KBM-7 (cell line): ENCODE results near the gene KRTAP10-3.
"Not testable (repeated sequence)": the region's sequence is repeated elsewhere in the genome, so short reads cannot be mapped to it uniquely, and the experiment has no call there.

Experiments used
- DNase-seq: peaks from one replicate; pipeline ENCODE4 v3.0.0-alpha.2; 2015
- in situ Hi-C: fragments of 300-500 bp; cut with MboI; formaldehyde crosslinking; loops from 2 replicates; pipeline ENCODE4 v1.14.3; 2020; ENCODE audit warnings: low sequenced_read_pairs, low pct_unique_long_range_greater_than_20kb, mixed read lengths

Gene KRTAP10-3

DNA sequence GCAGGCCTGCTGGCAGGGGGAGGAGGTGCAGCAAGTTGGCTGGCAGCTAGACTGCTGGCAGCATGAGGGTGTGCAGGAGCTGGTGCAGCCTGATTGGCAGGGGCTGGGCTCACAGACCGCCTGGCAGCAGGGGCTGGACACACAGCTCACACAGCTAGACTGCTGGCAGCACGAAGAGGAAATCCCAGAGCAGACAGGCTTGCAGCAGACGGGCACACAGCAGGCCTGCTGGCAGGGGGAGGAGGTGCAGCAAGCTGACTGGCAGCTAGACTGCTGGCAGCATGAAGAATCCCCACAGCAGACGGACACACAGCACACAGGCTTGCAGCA lies 33.2 kb upstream of the KRTAP10-3 start:
- in situ Hi-C loops, DNase-seq: not testable (repeated sequence)

DNA sequence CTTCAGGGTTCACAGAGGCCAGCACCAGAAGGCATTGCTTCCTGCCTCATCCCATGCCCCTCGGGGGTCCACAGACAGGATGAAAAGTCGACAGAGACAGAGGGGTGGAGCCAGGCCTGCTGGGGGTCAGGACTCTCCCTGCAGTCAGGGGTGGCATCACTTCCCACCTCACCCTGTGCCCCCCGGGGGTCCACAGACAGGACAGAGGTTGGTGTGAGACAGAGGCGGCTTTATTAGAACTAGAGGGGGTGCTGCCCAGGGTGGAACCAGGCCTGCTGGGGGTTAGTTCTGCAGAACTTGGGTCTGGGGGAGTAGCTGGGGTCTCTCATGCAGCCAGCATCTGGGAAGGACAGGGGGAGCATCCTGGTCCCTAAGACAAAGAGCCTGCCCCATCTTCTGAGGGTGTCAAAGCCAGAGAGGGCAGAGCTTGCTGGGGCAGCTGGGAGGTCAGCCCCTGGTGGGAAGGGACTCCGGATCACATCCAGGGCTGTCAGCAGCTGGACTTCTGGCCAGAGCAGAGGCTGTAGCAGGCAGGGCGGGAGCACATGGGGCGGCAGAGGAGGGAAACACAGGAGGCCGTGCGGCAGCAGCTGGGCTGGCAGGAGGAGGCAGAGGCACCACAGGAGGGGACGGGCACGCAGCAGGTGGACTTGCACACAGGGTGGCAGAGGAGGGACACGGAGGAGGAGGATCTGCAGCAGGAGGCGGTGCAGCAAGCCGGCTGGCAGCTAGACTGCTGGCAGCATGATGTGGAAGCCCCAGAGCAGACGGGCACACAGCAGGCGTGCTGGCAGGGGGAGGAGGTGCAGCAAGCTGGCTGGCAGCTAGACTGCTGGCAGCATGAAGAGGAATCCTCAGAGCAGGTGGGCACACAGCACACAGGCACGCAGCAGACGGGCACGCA lies 32.6 kb upstream of the KRTAP10-3 start:
- in situ Hi-C loops, DNase-seq: not testable (repeated sequence)

DNA sequence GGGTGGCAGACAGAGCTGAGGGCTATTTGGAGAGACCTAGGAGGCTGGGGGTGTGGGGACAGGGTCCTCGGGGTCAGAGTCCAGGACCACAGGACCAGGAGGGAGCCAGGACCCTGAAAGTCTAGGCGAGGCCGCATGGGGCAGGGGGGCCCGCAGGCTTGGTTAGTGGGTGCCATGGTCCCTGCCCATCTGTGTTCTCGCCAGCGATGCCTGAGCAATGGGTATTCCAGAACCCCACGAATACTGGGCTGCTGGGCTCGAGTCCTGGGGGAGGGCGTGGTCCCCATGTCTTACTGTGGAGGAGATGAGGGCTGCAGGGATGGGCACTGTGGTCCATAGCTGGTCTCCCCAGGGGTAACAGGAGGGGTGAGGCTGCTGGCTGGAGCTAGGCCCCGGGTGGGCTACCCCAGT lies 31.7 kb upstream of the KRTAP10-3 start:
- in situ Hi-C loops = no loop called here
- DNase-seq = no peak

DNA sequence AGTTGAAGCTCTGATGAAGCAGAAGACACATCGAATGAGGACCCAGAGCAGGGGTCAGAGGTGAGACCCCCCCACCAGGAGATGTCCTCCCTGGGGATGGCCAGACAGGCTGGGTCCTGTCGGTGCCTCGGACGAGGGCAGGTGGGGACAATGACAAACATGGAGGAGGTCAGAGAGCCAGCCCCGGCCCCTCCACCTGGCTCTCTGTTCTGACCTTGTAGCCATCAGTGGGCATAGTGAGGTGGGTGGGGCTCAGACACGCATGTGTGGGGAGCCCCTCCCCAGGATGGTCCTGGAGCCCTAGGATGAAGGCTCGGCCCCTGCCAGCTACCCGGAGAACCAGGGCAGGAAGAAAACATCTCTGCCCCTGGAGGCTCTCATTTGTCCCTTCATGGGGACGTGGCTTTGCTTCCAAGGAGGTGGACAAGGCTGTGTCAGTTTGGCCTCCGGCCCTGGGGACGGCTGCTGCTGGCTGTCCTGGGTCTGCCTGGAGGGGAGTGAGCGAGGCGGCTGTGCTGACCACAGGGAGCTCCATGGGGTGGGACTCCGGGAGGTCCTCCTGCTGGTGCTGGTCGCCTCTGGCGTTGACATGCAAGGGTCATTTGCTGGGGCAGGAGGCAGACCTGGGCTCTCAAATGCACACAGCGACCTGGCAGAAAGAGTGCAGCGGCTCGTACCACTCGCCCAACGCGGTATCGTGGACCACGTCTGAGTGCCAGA lies 31.2 kb upstream of the KRTAP10-3 start:
- in situ Hi-C loops = no loop called here

DNA sequence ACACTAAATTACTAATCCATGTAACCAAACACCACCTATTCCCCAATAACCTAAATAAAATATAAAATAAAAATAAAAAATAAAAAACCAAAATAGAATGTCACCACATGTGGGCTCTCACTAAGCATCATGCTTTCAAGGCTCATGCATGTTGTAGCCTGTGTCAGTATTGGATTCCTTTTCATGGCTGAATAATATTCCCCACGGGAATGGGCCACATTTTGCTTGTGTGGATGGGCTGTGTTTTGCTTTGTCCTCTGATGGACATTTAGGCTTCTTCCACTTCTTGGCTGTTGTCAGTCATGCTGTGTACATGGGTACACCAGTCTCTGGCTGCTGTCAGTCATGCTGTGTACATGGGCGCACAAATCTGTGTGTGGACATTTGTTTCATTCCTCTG lies 30.5 kb upstream of the KRTAP10-3 start:
- in situ Hi-C loops = no loop called here
- DNase-seq = no peak

More for the DNA sequence above, 31.2 kb upstream of the KRTAP10-3 start:
- DNase-seq = no peak

DNA sequence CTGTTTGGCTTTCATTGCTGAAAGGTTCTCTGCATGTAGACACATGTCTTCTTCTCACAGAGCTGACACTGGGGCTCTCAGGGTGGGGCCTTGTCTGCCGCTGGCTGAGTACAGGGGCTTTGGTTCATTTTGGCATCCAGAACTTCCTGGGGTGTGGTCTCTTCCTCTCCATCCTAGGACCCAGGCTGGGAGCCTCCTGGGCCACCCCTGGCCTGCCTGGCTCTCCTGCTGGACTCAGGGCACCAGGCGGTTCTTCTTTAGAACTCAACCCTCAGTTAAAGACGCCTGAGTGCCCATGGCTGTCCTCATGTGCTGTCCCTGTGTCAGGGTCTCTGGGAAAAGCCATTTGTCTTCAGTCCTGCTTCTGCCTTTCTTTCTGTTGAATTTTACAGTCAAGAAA lies 27.3 kb upstream of the KRTAP10-3 start:
- DNase-seq = no peak
- in situ Hi-C loops = no loop called here

DNA sequence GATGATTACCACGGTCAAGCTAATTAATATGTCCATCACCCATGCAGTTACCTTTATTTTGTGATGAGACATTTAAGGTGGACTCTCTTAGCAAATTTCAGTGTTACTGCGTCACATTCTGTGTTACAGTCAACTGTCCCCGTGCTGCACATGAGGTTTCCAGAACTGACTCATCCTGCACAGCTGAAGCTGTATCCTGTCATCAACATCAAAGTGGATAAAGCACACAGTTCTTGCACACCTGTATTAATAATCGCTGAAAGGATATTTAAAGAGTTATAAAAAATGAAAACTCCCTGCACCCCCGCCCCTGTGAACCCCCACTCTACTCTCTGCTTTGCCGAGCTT lies 25.2 kb upstream of the KRTAP10-3 start:
- in situ Hi-C loops = no loop called here
- no peak for DNase-seq

DNA sequence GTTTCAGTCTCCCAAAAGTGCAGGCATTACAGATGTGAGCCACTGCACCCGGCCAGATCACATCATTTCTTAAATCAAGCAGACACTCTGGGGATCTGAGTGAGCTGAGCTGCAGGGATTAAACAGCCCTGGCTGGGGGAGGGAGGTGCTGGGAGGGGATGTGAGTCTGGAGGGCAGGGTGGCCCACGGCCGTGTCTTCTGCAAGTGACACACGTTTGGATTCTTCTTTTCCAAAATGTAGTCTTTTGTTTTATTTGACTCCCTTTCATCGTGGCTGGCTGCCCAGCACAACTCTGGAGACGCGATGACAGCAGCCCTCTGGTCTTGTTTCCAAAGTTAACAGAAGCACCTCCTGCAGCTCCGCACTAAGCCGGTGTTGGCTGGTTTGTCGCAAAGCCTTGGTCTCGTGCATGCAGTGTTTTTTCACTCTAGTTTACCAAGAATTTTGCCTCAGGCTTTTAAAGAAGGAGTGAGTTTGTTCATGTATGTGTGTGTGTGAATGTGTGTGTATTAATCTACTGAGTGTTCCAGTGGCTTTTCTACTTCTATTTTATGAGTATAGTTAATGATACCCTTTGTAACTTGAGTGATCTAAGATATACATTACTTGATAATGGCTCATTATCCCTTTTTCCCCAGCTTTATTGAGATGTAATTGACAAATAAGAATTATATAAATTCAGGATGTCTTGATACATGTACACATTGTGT lies 24.6 kb upstream of the KRTAP10-3 start:
- in situ Hi-C loops = no loop called here
- DNase-seq = no peak

DNA sequence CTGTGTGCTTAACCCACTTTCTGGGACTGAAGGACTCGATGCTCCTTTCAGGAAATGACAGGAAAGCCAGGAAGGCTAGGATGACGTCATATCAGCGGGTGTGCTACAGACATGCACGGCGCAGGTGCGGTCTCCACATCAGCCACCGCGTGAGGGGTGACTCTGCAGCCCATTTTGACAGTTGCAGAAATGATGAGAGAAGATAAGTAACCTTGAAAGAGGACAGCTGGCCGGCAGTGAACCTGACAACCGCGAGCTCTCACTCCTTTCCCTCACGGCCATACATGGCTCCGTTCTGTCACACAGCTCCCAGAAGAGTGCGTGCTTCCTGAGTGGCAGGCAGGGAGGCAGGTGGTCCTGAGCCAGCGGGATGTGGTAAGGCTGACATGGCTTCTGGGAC lies 23.5 kb upstream of the KRTAP10-3 start:
- no peak for DNase-seq
- in situ Hi-C loops = no loop called here

DNA sequence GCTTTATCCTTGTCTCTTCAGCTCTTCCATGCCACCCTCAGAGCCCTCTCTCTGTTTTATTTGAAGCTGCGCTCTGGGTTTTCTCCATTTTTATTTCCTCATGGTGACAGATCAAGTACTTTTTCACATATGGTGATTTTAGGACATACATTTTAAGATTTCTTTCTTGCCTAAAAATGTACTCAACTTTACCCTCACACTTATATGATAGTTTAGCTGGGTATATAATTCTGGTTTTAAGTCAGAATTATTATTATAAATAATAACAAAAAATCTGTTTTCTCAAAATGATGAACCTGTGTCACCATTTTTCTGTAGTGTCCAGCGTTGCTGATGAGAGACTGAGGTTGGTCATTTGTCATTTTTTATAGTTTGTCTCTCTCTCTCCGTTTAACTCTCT lies 22.6 kb upstream of the KRTAP10-3 start:
- DNase-seq = no peak
- in situ Hi-C loops = no loop called here

DNA sequence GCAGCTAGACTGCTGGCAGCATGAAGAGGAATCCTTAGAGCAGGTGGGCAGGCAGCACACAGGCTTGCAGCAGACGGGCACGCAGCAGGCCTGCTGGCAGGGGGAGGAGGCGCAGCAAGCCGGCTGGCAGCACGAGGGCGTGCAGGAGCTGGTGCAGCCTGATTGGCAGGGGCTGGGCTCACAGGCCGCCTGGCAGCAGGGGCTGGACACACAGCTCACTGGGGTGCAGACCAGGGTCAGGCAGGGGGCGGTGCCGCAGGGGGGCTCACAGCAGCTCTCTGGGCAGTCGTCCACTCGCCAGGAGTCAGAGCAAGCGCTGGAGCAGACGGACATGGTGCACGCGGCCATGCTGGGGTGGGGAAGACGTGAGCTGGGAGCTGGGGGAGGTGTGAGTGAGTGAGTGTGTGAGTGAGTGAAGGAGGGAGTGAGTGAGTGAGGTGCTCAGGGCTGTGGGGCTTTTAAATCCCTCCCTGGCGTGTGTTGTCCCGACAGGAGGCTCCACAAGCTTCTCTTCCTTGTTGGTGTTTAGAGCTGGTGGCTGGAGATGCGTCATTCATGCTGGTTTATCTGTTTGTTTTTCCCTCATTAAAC lies 21.7 kb upstream of the KRTAP10-3 start, which contains the start of gene KRTAP10-5:
Gene KRTAP10-5 (minus strand): TSS at position 374 of the 591 bp plus-strand sequence. CDS start 26 bp downstream, at position 348.
- in situ Hi-C loops, DNase-seq: not testable (repeated sequence)

DNA sequence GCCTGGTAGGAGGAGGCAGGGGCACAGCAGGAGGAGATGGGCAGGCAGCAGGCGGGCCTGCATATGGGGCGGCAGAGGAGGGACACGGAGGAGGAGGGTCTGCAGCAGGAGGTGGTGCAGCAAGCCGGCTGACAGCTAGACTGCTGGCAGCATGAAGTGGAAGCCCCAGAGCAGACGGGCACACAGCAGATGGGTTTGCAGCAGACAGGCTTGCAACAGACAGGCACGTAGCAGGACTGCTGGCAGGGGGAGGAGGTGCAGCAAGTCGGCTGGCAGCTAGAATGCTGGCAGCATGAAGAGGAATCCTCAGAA lies 21.2 kb upstream of the KRTAP10-3 start:
- DNase-seq = no peak
- in situ Hi-C loops = no loop called here

DNA sequence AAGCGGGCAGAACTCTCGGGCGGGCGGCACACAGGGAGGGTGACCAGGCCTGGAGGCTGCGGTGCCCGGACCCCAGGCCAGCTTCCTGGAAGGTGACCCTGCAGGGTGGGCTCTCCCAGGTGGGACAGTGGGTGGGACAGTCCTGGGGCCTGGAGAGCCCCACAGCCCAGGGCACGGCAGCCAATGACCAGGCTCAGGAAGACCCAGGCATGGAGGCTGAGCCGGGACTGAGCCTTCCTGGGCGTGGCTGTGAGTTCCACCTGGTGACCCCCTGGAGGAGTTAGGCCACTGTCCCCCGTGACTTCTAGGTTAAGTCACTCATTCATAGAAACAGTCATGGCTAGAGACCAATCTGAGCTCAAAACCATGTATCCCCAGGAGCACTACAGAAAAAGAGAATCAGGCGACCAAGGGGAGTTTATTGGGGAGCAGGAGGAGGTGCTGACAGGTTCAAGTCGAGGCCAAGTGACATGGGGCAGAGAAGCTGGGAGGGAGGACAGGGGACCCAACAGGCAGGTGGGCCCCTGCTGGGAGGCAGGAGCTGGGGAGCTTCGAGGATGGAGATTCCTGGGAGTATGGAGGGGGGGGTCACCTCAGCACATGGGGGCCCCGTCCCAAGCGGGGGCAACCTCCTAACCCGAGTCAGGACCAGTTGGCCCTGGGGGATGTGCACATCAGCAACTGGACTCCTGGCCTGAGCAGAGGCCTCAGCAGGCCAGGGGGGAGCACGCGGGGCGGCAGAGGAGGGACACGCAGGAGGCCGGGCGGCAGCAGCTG lies 20.6 kb upstream of the KRTAP10-3 start:
- in situ Hi-C loops = no loop called here
- no peak for DNase-seq

DNA sequence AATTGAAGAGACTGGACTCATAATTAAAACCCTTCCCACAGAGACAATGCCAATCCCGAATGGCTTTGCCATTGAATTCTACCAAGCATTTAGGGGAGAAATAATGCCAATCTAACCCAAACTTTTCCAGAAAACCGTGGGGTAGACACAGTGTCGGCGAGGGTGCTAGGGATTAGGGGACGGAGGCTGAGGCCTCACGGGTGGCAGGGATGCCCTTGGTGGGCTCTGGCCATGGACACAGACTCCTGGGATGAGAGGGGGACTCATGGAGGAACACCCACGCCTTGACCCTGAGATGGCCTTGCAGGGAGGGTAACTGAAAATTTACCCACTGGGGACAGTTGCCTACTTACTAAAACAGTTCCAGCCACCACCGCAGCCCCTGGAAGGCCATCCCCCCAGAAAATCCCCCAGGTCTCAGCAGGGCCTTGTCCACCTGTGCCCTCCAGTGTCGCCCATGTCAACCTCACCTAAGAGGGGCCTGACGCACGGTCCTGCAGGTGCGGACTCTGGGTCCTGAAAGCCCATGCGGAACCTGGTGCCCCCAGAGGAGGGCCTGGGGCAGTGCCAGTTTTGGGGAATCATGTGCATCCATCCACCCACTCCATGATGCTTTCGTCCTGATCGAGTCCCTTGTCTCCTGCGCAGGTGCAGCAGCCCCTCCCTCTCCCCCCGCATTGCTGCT lies 19.9 kb upstream of the KRTAP10-3 start:
- DNase-seq = no peak
- in situ Hi-C loops = no loop called here

DNA sequence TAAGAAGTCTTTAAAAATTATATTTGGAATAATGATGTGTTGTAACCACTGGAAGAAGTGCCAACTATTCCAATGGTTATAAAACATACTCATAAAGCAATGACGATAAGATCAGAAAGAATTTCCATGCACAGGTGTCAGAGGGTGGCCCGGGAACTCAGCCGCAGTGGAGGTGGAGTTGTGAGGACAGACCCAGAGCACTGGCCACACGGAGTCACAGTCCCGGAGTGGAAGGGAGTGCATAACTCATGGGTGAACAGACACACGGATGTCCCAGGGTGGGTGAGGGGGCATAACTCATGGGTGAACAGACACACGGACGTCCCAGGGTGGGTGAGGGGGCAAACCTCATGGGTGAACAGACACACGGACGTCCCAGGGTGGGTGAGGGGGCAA lies 17.4 kb upstream of the KRTAP10-3 start:
- DNase-seq = no peak
- in situ Hi-C loops = no loop called here

DNA sequence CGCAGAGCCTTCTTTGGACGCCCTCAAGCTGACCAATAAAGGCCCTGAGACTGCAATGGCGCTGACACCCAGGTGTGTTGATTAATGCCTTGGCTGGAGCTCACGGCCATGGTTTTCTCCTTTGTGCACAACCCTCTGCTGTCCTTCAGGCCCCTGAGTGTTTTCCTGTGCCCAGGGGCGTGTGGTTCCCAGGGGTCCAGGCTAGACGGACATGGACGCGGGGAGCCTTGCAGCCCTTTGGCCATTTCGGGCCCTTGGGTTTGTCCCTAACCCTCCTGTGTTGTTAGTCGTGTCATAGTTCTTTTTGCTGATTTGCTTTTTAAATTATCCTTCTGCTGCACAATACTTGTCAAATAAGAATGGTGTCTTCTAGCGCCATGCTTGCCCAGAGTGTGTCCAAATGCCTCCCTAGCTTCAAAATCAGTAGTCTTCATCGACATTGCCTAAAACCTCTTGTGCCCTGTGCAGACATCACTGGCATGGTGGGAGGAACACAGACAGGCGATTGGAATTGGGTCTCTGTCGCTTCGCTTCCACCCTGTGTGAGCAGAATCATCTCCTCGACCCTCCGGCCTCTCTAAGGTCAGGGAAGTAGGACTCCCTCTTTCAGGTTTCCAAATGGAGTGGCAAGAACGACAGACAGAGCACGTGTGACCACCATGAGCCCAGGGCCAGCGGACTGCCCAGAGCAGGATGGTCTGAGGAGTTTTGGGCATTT lies 16.9 kb upstream of the KRTAP10-3 start:
- in situ Hi-C loops = no loop called here
- DNase-seq = no peak

DNA sequence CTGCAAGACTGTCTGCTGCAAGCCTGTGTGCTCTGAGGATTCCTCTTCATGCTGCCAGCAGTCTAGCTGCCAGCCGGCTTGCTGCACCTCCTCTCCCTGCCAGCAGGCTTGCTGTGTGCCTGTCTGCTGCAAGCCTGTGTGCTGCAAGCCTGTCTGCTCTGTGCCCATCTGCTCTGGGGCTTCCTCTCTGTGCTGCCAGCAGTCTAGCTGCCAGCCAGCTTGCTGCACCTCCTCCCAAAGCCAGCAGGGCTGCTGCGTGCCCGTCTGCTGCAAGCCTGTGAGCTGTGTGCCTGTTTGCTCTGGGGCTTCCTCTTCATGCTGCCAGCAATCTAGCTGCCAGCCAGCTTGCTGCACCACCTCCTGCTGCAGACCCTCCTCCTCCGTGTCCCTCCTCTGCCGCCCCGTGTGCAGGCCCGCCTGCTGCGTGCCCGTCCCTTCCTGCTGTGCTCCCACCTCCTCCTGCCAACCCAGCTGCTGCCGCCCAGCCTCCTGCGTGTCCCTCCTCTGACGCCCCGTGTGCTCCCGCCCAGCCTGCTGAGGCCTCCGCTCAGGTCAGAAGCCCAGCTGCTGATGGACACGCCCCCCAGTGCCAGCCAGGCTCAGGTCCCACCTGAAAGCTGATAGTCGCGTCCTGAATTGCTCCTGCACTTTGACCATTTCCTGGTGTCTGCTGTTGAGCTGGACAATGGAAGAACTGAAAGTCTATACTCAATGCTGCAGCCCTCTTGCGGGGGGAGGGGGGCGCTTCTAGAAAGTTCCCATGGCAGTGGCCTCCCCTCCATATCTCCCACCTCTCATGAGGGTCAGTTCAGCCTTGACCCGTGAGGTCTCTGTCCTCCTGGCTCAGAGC lies 16.1 kb upstream of the KRTAP10-3 start:
- in situ Hi-C loops = loop anchor here (25.0 kb wide), 1 partner anchor 112 kb away; the partner anchor contains the start of gene LRRC3
- no peak for DNase-seq
